D721Med (cell line): ENCODE measurements around the gene IL4I1.

Experiments
- DNase-seq: peaks from one replicate; pipeline ENCODE4 v3.0.0; 2011; ENCODE audit warnings: low spot score; ENCODE audit not compliant: insufficient read length
- FAIRE-seq: peaks from 2 replicates; lab custom pipeline; 2011; peaks lifted over from hg19 to GRCh38; lab: Jason Lieb, UNC
- TF ChIP-seq, protein P1 (sequence below): IDR thresholded peaks from 2 replicates; pipeline ENCODE4 v1.5.1; 2012; ENCODE audit warnings: mild to moderate bottlenecking, control low read depth; ENCODE audit not compliant: insufficient read depth; ENCODE audit errors: missing control alignments

IL4I1 gene

DNA sequence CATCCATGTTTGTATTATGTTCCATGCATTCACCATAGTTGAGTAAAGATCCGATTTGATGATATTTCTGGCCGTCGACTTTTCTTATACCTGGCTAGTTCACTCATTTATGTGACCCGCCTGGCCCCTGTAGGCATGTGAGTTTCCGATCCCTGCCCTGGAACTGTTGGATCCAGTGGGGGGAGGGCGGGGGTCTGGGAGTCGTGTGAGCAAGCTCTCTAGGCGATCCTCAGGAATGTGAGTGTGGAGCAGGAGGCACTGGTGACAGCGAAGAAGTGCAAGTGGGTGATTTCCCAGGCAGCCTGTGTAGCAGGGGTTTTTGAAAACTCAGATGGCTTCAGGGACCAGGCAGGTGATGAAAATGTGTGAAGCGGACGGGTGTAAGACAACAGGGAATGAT lies 56.4 kb downstream of the IL4I1 start:
- FAIRE-seq, result no peak
- TF ChIP-seq, protein P1, sequence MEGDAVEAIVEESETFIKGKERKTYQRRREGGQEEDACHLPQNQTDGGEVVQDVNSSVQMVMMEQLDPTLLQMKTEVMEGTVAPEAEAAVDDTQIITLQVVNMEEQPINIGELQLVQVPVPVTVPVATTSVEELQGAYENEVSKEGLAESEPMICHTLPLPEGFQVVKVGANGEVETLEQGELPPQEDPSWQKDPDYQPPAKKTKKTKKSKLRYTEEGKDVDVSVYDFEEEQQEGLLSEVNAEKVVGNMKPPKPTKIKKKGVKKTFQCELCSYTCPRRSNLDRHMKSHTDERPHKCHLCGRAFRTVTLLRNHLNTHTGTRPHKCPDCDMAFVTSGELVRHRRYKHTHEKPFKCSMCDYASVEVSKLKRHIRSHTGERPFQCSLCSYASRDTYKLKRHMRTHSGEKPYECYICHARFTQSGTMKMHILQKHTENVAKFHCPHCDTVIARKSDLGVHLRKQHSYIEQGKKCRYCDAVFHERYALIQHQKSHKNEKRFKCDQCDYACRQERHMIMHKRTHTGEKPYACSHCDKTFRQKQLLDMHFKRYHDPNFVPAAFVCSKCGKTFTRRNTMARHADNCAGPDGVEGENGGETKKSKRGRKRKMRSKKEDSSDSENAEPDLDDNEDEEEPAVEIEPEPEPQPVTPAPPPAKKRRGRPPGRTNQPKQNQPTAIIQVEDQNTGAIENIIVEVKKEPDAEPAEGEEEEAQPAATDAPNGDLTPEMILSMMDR, result no peak

DNA sequence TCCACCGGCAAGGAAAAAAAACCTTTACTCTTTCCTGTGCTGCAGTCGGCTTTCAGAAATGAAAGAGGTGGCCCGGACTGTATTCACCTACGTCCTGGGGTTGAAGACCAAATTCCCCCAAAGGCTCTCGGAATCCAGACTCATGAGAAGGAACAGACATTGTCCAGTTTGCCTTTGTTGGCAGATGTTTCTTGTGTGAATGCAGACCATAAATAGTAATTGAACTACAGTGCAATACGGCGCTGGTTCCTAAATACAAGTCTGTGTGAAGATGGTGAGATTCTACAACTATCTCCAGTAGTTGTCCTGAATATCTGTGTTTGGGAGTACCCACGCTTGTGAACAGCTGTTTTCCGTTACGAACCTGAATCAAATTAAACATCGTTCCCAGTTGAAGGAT lies 57.0 kb downstream of the IL4I1 start:
- no peak for DNase-seq
- TF ChIP-seq, protein P1, result no peak
- FAIRE-seq, result no peak

More for the DNA sequence above, 56.4 kb downstream of the IL4I1 start:
- DNase-seq, result no peak
